Activated CD8-positive, alpha-beta memory T cell treated with anti-CD3 and anti-CD28 coated beads, Interleukin-2, amount 50 U/mL, for 24 hours (primary cell): ENCODE data around the gene AGXT.

Experiments used
- DNase-seq: peaks from one replicate; pipeline ENCODE4 v3.0.0-alpha.2; 2020; ENCODE audit errors: extremely low read depth

The AGXT gene

DNA sequence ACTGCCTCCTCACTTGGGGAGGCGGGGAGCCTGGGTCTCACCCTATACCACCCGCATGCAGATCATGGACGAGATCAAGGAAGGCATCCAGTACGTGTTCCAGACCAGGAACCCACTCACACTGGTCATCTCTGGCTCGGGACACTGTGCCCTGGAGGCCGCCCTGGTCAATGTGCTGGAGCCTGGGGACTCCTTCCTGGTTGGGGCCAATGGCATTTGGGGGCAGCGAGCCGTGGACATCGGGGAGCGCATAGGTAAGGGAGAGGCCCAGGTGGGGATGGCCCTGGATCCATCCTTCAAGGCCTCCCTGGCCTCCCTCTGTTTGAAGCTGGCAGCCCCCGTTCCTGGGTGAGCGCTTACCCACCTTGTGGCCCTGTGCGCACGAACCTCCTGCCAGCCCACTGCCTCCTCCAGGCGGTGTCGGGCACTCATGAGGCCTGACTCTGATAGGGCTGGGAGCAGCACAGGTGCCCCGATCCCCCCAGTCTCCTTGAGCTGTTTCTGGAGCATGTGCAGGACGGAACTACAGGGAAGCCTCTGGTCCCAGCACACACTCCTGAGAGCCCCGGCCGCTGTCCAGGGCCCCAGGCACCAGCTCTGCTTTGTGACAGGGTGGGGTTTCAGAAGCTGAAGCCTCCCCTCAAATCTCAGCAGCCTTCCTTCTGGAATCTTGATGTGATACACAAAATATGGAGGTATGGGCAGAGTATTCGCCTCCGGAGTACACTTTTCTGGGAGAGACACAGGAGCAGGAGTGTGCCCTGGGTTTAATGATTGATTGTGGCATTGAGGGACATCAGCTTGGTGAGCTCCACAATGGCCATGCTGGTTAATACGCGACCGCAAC, 708 bp downstream of the AGXT start:
- DNase-seq, result no peak

DNA sequence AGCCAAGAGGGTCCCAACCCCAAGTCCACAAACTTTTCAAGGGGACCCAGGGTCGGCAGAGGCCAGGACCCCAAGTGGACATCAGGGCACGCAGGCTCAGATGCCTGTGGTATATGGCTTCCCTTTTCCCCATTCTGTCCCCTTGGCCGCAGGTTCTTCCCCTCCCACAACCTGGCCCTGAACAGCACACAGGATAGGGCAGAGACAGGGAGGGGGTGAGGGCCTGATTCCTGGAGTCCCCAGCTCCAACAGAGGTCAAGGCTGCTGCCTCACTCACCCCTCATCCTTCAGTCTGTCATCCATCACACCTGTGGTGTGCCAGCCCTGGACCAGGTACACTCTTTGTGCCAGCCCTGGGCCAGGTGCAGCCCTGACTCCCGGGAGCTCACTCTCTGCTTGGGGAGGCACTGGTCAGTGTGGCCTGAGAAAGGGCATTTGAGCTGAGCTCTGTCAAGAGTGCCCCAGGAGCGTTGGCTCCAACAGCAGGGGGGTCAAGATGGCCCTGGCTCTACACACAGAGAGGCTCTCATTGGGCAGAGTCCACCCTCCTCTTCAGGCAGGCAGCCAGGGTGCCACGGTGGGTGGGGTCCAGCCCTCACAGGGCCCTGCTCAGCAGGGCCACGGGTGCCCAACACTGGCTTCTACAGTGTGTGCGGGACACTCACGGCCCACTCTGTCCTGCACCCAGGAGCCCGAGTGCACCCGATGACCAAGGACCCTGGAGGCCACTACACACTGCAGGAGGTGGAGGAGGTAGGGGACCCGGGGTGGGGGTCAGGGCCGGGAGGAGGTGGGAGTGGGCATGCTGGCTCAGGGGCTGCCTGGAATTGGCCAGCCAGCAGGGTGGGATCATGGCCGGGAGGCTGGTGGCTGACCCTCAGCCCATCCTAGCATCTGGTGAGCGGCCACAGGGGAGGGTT, 1.6 kb downstream of the AGXT start:
- no peak for DNase-seq

DNA sequence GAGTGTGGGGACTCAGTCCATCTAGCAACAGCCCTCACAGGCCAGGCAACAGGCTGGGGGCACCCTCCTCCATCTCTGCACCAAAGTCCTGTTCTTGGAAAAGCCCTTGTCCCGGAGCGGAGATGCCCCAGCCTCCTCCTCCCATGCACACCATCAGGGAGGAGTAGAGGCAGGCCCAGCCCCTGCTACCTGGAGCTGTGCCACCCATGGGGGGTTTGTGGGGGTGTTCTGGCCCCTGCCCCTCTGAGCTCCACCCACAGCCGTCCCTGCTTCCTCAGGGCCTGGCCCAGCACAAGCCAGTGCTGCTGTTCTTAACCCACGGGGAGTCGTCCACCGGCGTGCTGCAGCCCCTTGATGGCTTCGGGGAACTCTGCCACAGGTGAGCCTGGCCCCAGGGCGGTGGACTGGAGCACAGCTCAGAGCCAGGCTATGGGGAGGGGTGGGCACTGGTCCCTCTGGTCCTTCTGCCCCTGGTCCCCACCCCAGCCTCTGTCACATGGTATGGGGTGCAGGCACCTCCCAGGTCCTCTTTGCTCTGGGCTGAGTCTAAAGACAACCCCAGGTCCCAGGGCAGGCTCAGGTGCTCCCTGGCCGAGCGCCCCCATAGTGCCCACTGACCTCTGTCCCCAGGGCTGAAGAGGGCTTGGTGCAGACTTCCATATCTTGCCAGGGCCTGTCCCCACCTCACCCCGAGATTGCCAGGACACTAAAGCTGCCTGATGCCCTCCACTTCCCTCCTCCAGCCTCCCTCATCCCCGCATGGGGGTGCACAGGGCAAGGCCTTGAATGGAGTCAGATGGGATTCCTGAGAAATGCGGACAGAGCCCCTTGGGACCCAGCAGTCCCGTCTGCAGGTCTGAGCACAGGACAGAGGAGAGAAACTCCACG, 2.7 kb downstream of the AGXT start:
- DNase-seq, result no peak

DNA sequence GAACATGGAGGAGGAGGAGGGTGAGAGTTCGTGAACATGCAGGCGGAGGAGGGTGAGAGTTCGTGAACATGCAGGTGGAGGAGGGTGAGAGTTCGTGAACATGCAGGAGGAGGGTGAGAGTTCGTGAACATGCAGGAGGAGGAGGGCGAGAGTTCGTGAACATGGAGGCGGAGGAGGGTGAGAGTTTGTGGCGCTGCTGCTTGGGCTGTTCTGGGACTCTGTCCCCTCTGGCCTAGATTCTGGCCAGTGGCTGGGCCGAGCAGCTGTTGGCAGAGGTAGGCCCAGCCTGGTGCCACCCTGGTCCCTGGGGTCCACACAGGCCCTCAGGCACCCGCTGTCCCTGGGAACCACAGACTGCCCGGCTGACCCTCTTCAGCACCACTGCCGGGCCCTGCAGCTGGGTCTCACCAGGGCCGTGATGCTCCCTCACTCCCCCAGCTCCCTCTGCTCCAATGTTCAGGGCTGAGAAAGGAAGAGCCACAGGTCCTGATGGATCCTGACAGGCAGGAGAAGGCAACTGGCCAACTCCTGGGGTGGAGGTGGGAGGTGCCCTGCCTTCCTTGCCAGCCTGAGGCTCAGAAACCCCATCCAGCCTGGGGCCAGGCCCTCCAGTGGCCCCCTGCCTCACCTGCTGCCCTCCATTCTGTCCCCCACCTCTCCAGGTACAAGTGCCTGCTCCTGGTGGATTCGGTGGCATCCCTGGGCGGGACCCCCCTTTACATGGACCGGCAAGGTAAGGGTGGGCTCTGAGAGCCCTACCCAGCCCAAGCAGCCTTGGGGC, 3.9 kb downstream of the AGXT start:
- DNase-seq, result no peak

GRCh38 chr2:240873098-240873788, 4.6 kb downstream of the AGXT start:
- no peak for DNase-seq

- DNase-seq, result no peak
Observed at GRCh38 chr2:240873805-240874714, 5.4 kb downstream of the AGXT start.

GRCh38 chr2:240874715-240875227, 6.1 kb downstream of the AGXT start:
- no peak for DNase-seq

DNA sequence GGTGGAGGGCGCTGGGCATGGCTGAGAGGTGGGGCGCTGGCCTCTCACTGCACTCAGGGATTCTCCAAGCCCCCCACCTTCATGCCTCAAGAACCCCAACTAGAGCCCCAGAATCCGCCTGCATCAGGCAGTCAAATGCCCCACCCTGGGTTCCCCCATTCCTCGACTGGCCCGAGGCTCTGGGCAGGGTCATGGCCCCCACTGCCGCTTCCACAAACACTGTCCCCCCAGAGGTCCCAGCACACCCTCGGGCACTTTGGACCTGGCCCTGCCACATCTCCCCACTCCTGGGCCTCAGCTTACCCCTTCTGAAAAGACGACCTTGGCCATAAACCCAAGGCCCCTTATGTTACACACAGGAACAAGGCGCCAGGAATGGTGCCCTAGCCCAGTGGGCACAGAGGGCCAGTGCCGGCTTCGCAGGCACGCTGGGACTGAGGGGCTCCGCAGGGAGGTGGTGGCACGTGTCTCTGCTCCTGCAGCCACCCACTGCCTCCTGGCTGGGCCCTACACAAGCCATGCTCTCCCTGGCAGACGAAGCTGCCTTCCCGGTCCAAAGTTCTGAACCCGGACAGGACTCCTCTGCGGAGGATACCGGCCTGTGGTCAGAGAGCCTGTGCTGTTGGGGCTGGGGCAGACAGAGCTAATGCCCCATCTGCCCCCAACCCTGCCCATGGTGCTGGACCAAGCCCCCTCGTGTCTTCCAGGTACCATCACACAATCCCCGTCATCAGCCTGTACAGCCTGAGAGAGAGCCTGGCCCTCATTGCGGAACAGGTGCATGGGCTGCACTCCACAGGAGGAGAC, 6.8 kb downstream of the AGXT start:
- DNase-seq, result no peak

- DNase-seq, result no peak
Observed at GRCh38 chr2:240876035-240876474, 7.4 kb downstream of the AGXT start.

GRCh38 chr2:240876475-240877251, 8.0 kb downstream of the AGXT start:
- DNase-seq, result no peak

DNA sequence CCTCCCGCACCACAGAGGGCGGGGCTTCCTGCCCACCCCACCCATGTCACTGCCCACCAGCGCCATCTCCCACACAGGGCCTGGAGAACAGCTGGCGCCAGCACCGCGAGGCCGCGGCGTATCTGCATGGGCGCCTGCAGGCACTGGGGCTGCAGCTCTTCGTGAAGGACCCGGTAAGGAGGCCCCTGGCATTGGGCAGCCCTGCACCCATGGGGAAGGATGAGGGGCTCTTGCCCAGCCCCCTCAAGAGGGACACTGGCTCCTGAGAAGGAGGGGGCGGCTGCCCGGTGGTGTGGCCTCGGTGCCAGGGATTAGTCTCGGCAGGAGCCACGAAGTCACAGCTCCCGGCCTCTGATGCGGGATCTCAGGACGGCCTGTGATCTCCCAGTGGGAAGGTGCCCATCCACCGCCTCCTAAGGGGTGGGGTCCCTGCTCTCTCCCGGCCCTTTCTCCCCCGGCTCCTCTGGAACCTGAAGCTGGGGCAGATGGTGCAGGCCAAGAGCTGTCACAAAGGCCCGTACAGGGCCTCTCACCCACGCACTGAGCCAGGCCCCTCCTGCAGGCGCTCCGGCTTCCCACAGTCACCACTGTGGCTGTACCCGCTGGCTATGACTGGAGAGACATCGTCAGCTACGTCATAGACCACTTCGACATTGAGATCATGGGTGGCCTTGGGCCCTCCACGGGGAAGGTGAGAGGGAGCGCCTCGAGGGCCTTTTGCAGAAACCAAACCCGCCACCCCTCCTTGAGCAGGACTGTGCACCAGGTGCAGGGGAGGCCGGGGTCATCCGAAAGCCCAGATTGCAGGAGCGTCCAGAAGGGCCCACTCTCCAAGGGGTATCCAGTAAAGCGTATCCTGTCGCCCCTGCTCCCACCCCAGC, 9.1 kb downstream of the AGXT start:
- no peak for DNase-seq

GRCh38 chr2:240878341-240878936, 9.8 kb downstream of the AGXT start:
- DNase-seq, result no peak

GRCh38 chr2:240879105-240879504, 10.5 kb downstream of the AGXT start:
- DNase-seq, result no peak

GRCh38 chr2:240881913-240882312, 13.3 kb downstream of the AGXT start:
- no peak for DNase-seq

DNA sequence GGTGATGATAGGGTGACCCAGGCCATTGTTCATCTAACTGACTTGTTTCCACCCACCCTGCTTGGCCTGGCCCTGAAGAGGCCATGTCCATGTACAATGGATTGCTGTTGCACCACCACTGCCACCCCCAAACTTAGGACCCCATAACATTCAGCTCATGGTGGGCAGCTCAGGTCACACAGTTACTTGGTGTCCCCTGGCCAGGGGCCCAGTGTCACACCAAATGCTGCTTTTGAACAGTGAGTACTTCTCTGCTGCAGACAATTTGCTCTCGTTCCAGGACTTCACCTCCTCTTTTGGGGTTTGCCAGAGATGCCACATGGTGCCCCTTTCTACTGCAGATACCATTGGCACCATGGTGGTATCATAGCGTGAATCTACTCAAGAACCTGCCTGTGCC, 15.6 kb downstream of the AGXT start:
- no peak for DNase-seq

GRCh38 chr2:240884745-240885144, 16.1 kb downstream of the AGXT start:
- no peak for DNase-seq
